ENCODE results near the gene TMEM183A. TPM values are rescaled to one million over a fixed set of nuclear protein-coding genes. Genes with fewer than 3 reads are reported as not detected.
"Not testable (repeated sequence)": the region's sequence is repeated elsewhere in the genome, so short reads cannot be mapped to it uniquely, and the experiment has no call there.

The TMEM183A gene
- total RNA-seq, 2 donors from 2014 or later = 67.5 to 92.0 TPM

DNA sequence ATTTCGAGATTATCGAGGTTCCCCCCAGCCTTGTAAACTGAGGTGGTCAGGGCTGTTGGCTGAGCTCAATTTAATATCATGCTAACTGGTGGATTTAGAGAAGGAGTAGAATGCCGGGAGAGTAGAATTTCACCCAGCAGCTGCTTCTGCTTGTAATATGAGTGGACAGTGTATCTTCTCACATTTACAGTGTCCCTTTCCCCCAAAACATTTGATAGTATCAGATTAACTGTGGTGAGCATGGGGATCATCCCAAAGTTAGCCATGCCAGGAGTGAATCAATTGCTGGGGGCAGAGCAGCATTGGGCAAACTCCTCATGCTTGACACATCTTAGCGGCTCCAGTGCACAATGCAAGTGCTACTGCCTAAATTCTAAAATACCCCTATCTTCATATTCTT, 9.9 kb downstream of the TMEM183A start:
- H3K27ac Mint-ChIP-seq = no peak overlapping the region
- no peak for DNase-seq (ENCODE audit: low spot score in 2 of 2)
- peaks cover 5 to 37% of the 10 kb centered on the region in 2 donors for H3K36me3 Mint-ChIP-seq
- ATAC-seq = no peak
- H3K9me3 Mint-ChIP-seq = no peaks in the 10 kb centered on the region

DNA sequence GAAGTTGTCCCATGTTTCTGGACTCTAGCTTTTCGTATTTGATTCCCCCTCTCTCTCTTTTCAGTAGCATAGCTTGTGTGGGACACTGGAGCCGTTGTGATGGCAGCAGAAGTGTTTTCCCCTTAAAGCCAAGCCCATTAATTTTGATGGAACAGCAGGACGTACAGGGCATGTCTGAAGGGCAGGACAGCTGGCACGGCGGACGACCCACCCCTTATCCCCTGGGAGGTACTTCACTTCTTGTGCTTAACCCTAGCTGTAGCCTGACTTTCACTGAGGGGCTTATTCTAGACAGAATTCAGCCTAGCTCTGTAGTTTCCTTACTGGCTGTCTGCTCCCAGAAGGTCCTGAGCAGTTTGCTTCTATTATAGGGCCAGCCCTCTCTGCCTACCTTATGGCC, 10.5 kb downstream of the TMEM183A start:
- ATAC-seq = no peak
- no peak for DNase-seq (ENCODE audit: low spot score in 2 of 2)
- Mint-ChIP-seq H3K27ac (no peak overlapping the region), H3K9me3 (no peaks in the 10 kb centered on the region), H3K36me3 (peaks cover 5 to 38% of the 10 kb centered on the region in 2 donors)

DNA sequence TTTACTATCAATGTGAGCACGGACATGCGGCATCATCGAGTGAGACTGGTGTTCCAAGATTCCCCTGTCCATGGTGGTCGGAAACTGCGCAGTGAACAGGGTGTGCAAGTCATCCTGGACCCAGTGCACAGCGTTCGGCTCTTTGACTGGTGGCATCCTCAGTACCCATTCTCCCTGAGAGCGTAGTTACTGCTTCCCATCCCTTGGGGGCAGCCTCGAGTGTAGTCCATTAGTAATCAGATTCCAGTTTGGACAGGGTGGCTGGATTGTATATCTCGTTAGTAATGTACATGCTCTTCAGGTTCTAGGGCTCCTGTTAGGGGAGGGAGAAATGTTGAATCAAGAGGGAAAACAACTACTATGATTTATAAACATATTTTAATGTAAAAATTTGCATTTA, 15.7 kb downstream of the TMEM183A start:
- H3K36me3 Mint-ChIP-seq = peaks cover 11 to 42% of the 10 kb centered on the region in 2 donors
- not testable (repeated sequence) for DNase-seq (ENCODE audit: low spot score in 2 of 2); H3K27ac Mint-ChIP-seq; H3K9me3 Mint-ChIP-seq; ATAC-seq

DNA sequence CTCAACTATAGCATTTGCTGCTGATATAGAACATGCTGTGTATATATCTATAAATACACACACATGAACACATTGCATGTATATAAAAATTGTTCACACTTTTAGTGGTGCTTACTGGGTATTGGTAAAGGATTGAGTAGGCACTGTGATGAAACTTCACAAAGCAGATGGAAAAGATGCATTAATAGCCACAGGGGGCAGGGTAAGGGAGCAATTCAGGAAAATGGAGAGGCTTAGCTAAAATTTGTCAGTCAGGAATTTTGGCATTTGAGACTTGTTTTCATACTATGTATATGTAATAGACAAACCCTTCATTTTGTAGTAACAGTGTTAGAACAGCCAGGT, 18.5 kb downstream of the TMEM183A start:
- no peak for DNase-seq (ENCODE audit: low spot score in 2 of 2)
- H3K27ac Mint-ChIP-seq = peak overlapping the region in 1 of 2 donors; percentile 59
- H3K9me3 Mint-ChIP-seq = peaks cover 5 to 7% of the 10 kb centered on the region in 2 donors
- peaks cover 11 to 31% of the 10 kb centered on the region in 2 donors for H3K36me3 Mint-ChIP-seq
- ATAC-seq = no peak

DNA sequence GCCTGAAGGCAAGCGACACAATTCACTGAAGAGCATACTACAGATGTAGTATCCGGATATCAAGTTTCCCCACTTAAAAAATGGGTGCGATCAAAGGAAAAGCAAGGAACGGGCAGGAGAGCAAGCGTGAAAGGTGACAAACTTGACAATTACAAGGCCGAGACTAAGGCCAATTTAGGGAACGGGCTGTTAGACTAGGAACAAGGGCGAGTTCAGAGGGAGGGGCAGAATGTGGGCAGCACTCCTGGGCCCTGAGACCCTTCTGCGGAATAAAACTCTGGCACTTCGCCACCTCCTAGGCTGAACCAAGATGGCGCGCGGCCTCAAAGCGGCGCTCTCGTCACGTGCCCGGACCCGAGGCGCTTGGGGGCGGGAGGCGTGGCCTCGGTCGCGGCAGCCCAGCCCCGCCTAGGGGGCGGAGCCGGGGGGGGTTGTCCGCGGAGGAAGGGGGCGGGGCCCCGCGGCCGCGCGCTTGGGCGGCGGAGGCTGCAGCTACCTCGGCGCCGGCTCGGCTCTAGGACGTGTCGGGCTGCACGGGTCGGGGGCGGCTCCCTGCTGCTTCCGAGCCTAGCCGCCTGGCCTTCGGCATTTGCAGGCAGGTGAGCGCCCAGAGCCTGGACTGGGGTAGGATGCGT, 19.0 kb downstream of the TMEM183A start, which contains the start of gene PPFIA4:
TSS of gene PPFIA4 (plus strand) at position 461 of the 635 bp plus-strand sequence. CDS start 12,518 bp downstream, outside the sequence.
- Mint-ChIP-seq H3K36me3 (peaks cover 8 to 26% of the 10 kb centered on the region in 2 donors), H3K27ac (peak within 1 kb of the TSS; percentile 59 to 92), H3K9me3 (peaks cover 5 to 7% of the 10 kb centered on the region in 2 donors)
- ATAC-seq (peak; percentile 92 to 96), DNase-seq (ENCODE audit: low spot score in 2 of 2) (peak; percentile 89 to 96)

DNA sequence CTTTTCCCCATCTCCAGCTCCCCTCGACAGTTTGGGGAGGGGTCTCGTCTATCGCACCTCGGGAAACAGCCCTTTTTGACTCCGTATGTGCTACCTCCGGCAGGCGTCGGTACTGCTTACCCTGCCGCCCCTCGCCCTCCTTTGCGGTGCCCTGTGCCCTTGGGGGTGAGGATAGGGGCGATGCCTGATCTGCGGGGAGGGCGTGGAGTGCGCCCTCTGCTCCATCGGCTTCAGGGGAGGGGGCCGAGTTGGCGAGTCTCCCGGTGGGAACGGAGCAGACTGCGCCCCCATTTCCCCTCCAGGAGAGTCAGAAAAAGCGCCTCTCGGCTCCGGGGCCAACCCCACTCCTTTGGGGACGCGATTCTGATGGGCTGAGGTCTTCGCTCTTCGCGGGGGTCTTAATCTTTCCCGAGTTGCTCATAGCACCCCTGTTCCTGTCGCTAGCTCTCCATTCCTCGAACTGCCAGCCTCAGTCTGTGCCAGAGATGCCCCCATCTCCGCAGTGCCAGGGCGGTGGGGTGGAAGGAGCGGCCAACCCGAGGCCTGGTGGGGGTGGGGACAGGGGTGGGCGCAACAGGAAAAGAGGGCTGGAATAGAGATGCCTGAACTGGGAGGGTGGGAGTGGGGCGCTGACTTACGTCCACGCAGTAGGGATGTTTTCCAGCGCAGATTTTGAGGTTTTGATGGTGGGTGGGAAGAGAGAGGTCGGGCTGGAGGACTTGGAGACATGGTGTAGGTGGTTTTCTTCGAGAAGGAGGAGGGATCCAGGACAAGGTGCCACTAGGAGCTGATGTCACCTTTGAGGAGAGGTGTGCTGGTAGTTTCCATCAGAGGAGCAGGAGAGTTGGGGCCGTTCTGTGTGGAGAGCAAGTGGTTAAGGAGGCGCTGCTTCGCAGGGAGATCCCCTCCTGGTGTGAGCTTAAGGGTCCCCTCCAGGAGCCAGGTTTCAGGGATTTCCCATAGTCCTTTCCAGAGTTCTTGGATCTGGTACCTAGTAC, 19.8 kb downstream of the TMEM183A start:
- Mint-ChIP-seq H3K36me3 (peaks cover 6 to 18% of the 10 kb centered on the region in 2 donors), H3K27ac (peak overlapping the region in 1 of 2 donors; percentile 92), H3K9me3 (peaks cover 5 to 7% of the 10 kb centered on the region in 2 donors)
- peak; percentile 47 to 68 for ATAC-seq
- peak in 1 of 2 donors; percentile 61 for DNase-seq (ENCODE audit: low spot score in 2 of 2)

DNA sequence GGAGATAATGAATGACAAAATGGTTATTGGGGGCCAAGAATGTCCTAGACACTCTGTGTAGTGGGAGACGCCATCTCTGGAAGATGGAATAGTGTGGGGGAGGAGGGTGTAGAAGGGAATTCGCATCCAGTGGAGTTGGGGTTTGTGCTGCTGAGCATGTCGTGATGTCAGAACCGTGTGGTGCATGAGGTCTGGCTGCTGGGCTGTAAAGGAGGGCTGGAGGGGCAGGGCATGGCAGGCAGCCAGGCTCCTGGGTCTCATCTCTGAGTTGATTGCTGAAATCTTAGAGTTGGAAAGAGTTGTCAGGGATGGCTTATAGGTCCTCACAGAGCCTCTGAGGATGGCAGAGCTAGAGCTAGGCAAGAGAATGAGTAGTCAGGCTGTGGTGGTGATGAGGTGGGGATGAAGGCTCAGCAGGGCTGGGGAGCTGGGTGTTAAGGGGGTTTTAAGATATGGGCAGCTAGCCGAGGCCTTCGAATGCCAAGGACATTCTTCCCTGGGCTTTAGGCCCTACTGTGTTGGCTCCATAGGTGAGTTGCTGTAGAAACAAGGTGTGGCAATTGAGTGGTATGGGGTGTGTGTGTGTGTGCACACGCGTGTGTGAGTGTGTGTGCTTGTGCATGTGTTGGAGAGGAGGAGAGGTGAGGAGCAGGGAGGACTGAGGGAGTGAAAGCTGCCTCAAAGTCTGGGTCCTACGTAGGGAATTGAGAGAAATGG, 21.1 kb downstream of the TMEM183A start:
- DNase-seq (ENCODE audit: low spot score in 2 of 2) (no peak), ATAC-seq (no peak)
- Mint-ChIP-seq H3K36me3 (peaks cover 6 to 17% of the 10 kb centered on the region in 2 donors), H3K27ac (peak overlapping the region in 1 of 2 donors; percentile 22), H3K9me3 (peaks cover 5 to 7% of the 10 kb centered on the region in 2 donors)

DNA sequence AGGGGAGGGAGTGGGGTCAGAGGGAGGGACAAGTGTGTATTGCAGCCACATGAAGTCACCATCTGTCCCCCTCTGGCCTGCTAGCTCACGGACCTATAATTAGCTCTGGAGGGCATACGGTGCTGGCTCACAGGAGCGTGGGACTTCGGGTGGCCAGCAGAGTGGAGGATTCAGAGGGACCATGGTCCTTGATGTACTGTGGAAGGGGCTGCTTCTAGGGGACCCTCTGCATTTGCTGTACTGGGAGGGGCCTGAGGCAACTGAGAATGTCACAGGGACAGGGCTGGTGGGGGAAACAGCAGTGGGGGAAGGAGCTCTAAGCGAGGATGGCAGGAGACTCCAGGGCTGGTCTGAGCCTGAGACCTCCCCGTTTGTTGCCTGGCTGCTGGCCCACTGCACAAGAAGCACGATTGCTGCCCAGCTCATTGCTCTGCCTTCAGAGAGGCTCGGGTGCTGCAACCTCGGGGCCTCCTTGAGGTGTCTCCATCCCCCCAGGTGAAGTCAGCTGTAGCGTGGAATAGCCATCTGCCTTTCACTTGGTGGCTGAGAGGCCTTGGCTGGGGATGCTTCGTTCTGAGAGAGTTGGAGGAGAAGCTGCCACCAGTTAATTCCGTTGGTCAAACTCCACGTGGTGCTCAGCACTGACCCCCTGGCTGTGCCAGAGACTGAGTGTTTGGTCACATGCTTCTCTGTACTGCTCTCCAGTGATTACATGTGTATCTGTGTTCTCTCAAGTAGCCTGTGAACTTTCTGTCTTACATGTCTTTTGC, 21.8 kb downstream of the TMEM183A start:
- ATAC-seq (no peak), DNase-seq (ENCODE audit: low spot score in 2 of 2) (no peak)
- Mint-ChIP-seq H3K36me3 (peaks cover 6 to 17% of the 10 kb centered on the region in 2 donors), H3K9me3 (peaks cover 5 to 7% of the 10 kb centered on the region in 2 donors), H3K27ac (no peak overlapping the region)

DNA sequence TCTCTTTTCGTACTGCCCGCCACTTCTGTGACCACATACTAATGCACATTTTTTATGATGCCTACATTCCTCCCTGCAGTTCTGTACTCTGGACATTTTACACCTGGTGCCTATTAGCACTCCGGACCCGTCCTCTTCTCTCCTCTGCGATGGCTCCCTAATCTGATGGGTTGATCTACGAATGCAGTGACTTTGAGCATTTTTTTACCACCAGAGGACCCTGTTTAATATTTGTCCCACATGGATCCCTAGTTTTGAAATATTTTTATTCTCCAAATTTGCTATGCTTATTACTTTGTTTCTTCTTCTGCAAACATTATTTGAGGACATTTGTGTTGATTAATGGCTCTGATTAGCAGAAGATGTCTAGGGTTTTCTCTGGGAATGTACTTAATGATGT, 24.3 kb downstream of the TMEM183A start:
- Mint-ChIP-seq H3K27ac (no peak overlapping the region), H3K36me3 (no peaks in the 10 kb centered on the region), H3K9me3 (no peaks in the 10 kb centered on the region)
- no peak for ATAC-seq
- no peak for DNase-seq (ENCODE audit: low spot score in 2 of 2)

DNA sequence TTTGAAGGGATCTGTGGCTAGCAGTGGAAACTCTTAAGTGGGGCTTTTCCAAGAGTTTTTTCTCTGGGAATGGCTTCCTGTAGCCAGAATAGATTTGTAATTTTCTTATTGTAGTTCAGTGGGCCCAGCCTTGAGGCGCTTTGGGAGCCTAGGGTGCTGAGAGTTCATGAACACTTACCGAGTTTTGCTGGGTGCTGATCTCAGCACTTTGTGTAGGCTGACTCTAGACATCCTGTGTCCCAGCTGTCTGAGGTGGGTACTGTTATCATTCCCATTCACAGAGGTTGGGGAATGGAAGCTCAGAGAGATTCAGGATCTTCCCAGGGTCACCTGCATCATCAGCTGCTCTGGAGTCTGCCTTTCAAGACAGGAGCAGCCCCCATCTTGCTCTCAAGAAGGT, 26.1 kb downstream of the TMEM183A start:
- no peak overlapping the region for H3K27ac Mint-ChIP-seq
- ATAC-seq = no peak
- no peaks in the 10 kb centered on the region for H3K9me3 Mint-ChIP-seq
- H3K36me3 Mint-ChIP-seq = no peaks in the 10 kb centered on the region
- DNase-seq (ENCODE audit: low spot score in 2 of 2) = no peak

DNA sequence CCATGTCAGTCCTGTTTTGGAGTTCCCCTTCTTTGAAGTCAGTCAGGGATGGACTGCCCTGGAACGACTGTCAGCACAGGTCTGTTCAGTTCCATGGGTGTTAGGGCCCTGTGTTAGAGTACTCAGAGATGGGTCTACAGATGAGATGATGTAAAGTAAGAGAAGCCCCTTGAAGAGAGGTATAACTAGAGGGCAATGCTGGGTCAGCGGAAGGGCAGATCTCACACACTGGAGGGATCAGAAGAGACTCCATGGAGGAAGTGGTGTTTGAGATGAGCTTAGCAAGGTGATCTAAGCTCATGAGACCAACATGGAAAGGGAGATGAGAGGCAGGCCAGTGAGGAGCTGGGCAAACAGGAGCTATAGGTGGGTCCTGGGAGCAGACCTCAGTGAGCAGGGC, 26.7 kb downstream of the TMEM183A start:
- peak overlapping the region in 1 of 2 donors; percentile 10 for H3K27ac Mint-ChIP-seq
- no peak for ATAC-seq
- no peak for DNase-seq (ENCODE audit: low spot score in 2 of 2)
- no peaks in the 10 kb centered on the region for H3K9me3 Mint-ChIP-seq
- no peaks in the 10 kb centered on the region for H3K36me3 Mint-ChIP-seq

DNA sequence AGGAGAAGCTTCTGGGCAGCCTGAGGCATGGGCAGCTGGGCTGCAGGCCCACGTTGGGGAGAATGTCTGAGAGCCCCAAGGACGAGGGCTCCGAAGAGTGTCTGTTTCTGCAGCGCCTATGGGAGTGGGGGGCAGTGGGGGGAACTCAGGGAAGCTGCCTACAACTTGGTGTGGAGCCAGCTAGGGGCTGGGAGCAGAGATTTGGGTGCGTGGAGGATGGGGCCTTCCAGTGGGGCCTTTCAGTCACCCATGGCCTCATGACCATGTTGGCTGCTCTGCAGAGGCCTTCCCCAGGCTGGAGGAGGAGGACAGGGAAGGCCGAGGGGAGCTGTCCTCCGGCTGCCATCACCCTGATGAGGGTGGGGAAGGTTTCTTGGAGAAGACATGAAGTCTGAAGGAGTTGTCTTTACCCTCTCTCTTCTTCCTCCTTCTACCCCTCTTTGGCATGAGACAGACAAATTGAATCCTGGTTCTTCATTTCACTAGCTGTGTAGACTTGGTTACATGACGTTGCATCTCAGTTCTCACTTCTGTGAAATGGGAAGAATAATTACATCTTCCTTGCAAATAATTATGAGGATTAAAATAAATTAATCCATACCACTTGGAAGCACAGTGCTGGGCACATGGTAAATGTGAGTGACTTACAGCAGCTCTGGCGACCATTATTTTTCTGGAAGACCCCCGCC, 27.4 kb downstream of the TMEM183A start:
- ATAC-seq = no peak
- Mint-ChIP-seq H3K27ac (no peak overlapping the region), H3K9me3 (no peaks in the 10 kb centered on the region), H3K36me3 (peaks cover 0 to 6% of the 10 kb centered on the region in 2 donors)
- no peak for DNase-seq (ENCODE audit: low spot score in 2 of 2)

DNA sequence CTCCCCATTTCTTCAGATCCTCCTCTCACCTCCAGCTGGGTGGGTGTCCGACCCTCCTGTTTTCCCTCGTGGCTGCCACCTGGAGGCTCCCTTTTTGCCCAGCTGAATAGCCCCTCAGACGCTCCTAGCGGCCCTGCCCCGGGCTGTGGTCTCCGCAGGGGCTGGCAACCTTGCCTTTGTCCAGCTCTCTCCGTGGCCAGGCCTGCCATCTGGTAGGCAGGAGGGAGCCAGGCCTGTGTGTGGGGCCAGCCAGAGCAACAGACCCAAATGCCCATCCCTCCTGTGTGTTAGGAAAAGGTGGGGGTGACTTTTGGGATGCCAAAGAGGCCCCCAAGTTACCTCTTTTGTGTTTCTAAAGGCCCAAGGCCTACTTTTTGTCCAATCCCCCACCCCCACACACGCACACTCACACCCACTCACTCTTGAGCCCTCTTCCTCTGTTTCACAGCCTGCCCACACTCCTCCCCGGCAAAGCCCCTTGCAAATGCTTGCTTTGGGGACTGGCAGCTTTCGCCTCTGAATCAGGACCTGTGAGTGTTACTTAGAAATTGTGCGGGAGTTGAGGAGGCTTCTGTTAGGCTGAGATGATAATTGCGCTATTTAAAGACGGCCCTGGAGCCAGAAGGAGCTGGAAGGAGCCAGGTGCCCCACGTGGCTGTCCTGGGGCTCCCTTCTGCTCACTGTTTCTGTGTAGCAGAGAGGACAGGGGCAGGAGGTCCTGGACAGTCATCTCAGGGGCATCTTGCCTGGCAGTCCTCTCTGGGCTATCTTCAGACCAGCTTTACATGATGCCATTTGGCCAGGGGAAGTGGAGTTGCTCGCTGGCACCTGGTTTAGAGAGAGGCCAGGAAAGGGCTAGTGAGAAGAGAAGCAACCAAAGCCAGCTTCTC, 28.2 kb downstream of the TMEM183A start:
- Mint-ChIP-seq H3K36me3 (peaks cover 0 to 8% of the 10 kb centered on the region in 2 donors), H3K9me3 (no peaks in the 10 kb centered on the region), H3K27ac (no peak overlapping the region)
- no peak for DNase-seq (ENCODE audit: low spot score in 2 of 2)
- ATAC-seq = no peak

DNA sequence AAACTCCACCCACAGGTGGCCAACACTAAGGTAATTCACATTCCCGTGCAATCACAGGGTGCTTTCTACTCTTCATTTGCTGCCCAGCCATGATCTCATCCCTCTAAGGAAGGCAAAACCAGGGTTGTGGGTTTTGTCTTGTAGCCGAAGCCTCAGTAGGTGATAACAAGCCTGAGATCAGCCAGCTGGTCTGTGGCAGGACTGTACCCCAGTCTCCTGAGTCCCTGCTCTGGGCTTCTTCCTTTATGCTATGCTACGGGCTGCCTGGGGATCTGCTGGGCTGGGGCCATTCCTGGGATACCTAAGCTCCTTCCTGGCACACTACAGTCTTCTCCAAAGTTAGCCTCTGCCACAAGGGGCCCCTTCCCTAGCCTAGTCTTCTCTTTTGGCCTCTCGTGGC, 29.0 kb downstream of the TMEM183A start:
- Mint-ChIP-seq H3K36me3 (peaks cover 0 to 8% of the 10 kb centered on the region in 2 donors), H3K27ac (peak overlapping the region in 1 of 2 donors; percentile 12), H3K9me3 (no peaks in the 10 kb centered on the region)
- no peak for DNase-seq (ENCODE audit: low spot score in 2 of 2)
- ATAC-seq = no peak

DNA sequence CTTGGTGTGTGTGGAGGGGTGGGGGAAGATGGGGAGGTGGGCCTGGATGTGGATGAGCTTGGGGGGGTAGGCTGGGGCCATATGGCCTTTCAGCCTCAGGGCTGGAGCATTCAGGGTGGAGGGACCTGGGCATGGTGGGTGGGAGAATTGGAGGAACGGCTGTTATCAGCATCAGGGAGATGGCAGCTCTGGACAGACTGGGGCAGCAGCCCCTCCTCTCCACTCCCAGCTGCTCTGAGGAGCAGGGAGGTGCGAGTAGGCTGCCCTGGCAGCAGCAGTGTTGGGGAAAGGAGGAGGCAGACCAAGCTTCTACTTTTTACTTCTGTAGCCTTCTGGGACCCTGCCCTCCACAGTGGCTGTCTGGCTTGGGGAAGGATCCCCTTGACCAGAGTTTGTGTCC, 29.4 kb downstream of the TMEM183A start:
- ATAC-seq (no peak), DNase-seq (ENCODE audit: low spot score in 2 of 2) (no peak)
- Mint-ChIP-seq H3K27ac (peak overlapping the region in 1 of 2 donors; percentile 12), H3K9me3 (no peaks in the 10 kb centered on the region), H3K36me3 (peaks cover 0 to 8% of the 10 kb centered on the region in 2 donors)

Data from activated naive CD4-positive, alpha-beta T cell treated with anti-CD3 and anti-CD28 coated beads, Interleukin-2, amount 50 U/mL, for 72 hours (primary cell).